BLaER1 treated with 17β-estradiol and CSF1 and Interleukin-3, amounts not matched to agents 10 nM and 100 nM (cell line): ENCODE data around the gene SH3BP5.

Source experiments
- H3K27ac ChIP-seq, 11 experiments: shearing (Covaris generic); formaldehyde crosslinking; 2 replicates each; pipeline ENCODE4 v1.8.1; 2022
- H3K27me3 ChIP-seq, 11 experiments: shearing (Covaris generic); formaldehyde crosslinking; 2 replicates each; pipeline ENCODE4 v1.8.1; 2022
- H3K36me3 ChIP-seq, 11 experiments: shearing (Covaris generic); formaldehyde crosslinking; 2 replicates each; pipeline ENCODE4 v1.8.1; 2022
- H3K4me1 ChIP-seq, 10 experiments: shearing (Covaris generic); formaldehyde crosslinking; 2 replicates each; pipeline ENCODE4 v1.8.1; 2022
- H3K4me2 ChIP-seq, 11 experiments: shearing (Covaris generic); formaldehyde crosslinking; 2 replicates each; pipeline ENCODE4 v1.8.1; 2022
- H3K4me3 ChIP-seq, 10 experiments: shearing (Covaris generic); formaldehyde crosslinking; 2 replicates each; pipeline ENCODE4 v1.8.1; 2022
- H3K9ac ChIP-seq, 11 experiments: shearing (Covaris generic); formaldehyde crosslinking; 2 replicates each; pipeline ENCODE4 v1.8.1; 2022
- H3K9me3 ChIP-seq, 11 experiments: shearing (Covaris generic); formaldehyde crosslinking; replicated peaks in 1 of 11; 2 replicates each; pipeline ENCODE4 v1.8.1; 2022
- H4K20me1 ChIP-seq, 11 experiments: shearing (Covaris generic); formaldehyde crosslinking; 2 replicates each; pipeline ENCODE4 v1.8.1; 2022
- Cebpa-rat ChIP-seq, 11 experiments: shearing (Covaris generic); IDR thresholded peaks; 2 replicates each; pipeline ENCODE4 v1.8.1; 2022

SH3BP5 gene

GRCh38 chr3:15276028-15276724 is 56.2 kb downstream of the SH3BP5 start:
- peak overlapping the region in 7 of 11 experiments; percentile 4 to 94 (median 88); a peak in 11 of 22 replicates for H3K4me2 ChIP-seq
- peaks cover 15 to 87% (median 46%) of the 10 kb centered on the region in 10 experiments for H3K4me1 ChIP-seq
- H3K27ac ChIP-seq = no peak overlapping the region
- no peaks in the 10 kb centered on the region for H4K20me1 ChIP-seq
- H3K9me3 ChIP-seq = peaks cover 0 to 11% (median 0%) of the 10 kb centered on the region in 11 experiments; a peak in 3 of 22 replicates
- H3K9ac ChIP-seq = no peak overlapping the region
- peaks cover 0 to 51% (median 38%) of the 10 kb centered on the region in 11 experiments; a peak in 17 of 22 replicates for H3K27me3 ChIP-seq
- peaks cover 0 to 3% (median 0%) of the 10 kb centered on the region in 11 experiments; a peak in 1 of 22 replicates for H3K36me3 ChIP-seq
- H3K4me3 ChIP-seq = no peak overlapping the region
- TF ChIP-seq Cebpa-rat (IDR thresholded peaks at IDR 0.05) = no peak

GRCh38 chr3:15273227-15273626 is 59.2 kb downstream of the SH3BP5 start:
- Histone ChIP-seq H3K4me1 (peaks cover 28 to 97% (median 70%) of the 10 kb centered on the region in 10 experiments), H3K9me3 (peaks cover 0 to 12% (median 0%) of the 10 kb centered on the region in 11 experiments; a peak in 4 of 22 replicates), H4K20me1 (no peaks in the 10 kb centered on the region), H3K4me3 (0 out of 20 replicates have a peak overlapping the region, but pooled peaks of 1 of the 10 experiments have one; percentile 12), H3K36me3 (peaks cover 0 to 15% (median 0%) of the 10 kb centered on the region in 11 experiments; a peak in 3 of 22 replicates), H3K9ac (peak overlapping the region in 3 of 11 experiments; percentile 66 to 80 (median 74); a peak in 3 of 22 replicates), H3K4me2 (peak overlapping the region; percentile 81 to 95 (median 88); a peak in 19 of 22 replicates), H3K27me3 (peaks cover 0 to 75% (median 60%) of the 10 kb centered on the region in 11 experiments; a peak in 17 of 22 replicates), H3K27ac (peak overlapping the region in 8 of 11 experiments; percentile 72 to 92 (median 82); a peak in 15 of 22 replicates)
- TF ChIP-seq Cebpa-rat (IDR thresholded peaks at IDR 0.05) = no peak

- peaks cover 0 to 15% (median 0%) of the 10 kb centered on the region in 11 experiments; a peak in 3 of 22 replicates for H3K36me3 ChIP-seq
- H4K20me1 ChIP-seq = peaks cover 0 to under 1% (median 0%) of the 10 kb centered on the region in 11 experiments; a peak in 1 of 22 replicates
- H3K4me2 ChIP-seq = peak overlapping the region; percentile 81 to 95 (median 88)
- peak in 1 of 11 experiments; percentile 47; a peak in 1 of 22 replicates for TF ChIP-seq Cebpa-rat (IDR thresholded peaks at IDR 0.05)
- H3K27ac ChIP-seq = peak overlapping the region; percentile 60 to 92 (median 77); a peak in 21 of 22 replicates
- H3K9ac ChIP-seq = peak overlapping the region; percentile 41 to 80 (median 66); a peak in 19 of 22 replicates
- H3K4me3 ChIP-seq = peak overlapping the region in 8 of 10 experiments; percentile 7 to 60 (median 16); a peak in 12 of 20 replicates
- H3K9me3 ChIP-seq = peaks cover 0 to 12% (median 0%) of the 10 kb centered on the region in 11 experiments; a peak in 4 of 22 replicates
- H3K27me3 ChIP-seq = peaks cover 0 to 74% (median 57%) of the 10 kb centered on the region in 11 experiments; a peak in 17 of 22 replicates
- H3K4me1 ChIP-seq = peaks cover 28 to 100% (median 72%) of the 10 kb centered on the region in 10 experiments
Measured at GRCh38 chr3:15272426-15273196, 59.8 kb downstream of the SH3BP5 start.

- H3K4me1 ChIP-seq = peaks cover 28 to 100% (median 72%) of the 10 kb centered on the region in 10 experiments
- peak overlapping the region; percentile 81 to 95 (median 88) for H3K4me2 ChIP-seq
- TF ChIP-seq Cebpa-rat (IDR thresholded peaks at IDR 0.05) = peak in 5 of 11 experiments; percentile 26 to 69 (median 34); a peak in 4 of 22 replicates
- H3K27ac ChIP-seq = peak overlapping the region; percentile 60 to 92 (median 77); a peak in 21 of 22 replicates
- peak overlapping the region in 8 of 10 experiments; percentile 7 to 60 (median 16); a peak in 12 of 20 replicates for H3K4me3 ChIP-seq
- peaks cover 0 to 5% (median 0%) of the 10 kb centered on the region in 11 experiments; a peak in 1 of 22 replicates for H4K20me1 ChIP-seq
- peaks cover 0 to 12% (median 0%) of the 10 kb centered on the region in 11 experiments; a peak in 4 of 22 replicates for H3K9me3 ChIP-seq
- H3K36me3 ChIP-seq = peaks cover 0 to 15% (median 0%) of the 10 kb centered on the region in 11 experiments; a peak in 4 of 22 replicates
- H3K27me3 ChIP-seq = peaks cover 0 to 74% (median 53%) of the 10 kb centered on the region in 11 experiments; a peak in 17 of 22 replicates
- peak overlapping the region; percentile 41 to 80 (median 66); a peak in 19 of 22 replicates for H3K9ac ChIP-seq
Measured at GRCh38 chr3:15271785-15272381, 60.5 kb downstream of the SH3BP5 start.

GRCh38 chr3:15271030-15271429 is 61.4 kb downstream of the SH3BP5 start:
- peak overlapping the region in 8 of 11 experiments; percentile 39 to 92 (median 82); a peak in 16 of 22 replicates for H3K27ac ChIP-seq

GRCh38 chr3:15269091-15269989 is 63.0 kb downstream of the SH3BP5 start:
- no peak for TF ChIP-seq Cebpa-rat (IDR thresholded peaks at IDR 0.05)
- Histone ChIP-seq H3K27ac (peak overlapping the region in 10 of 11 experiments; percentile 30 to 75 (median 54); a peak in 20 of 22 replicates), H3K4me1 (peaks cover 28 to 94% (median 77%) of the 10 kb centered on the region in 10 experiments), H3K9me3 (peaks cover 0 to 5% (median 0%) of the 10 kb centered on the region in 11 experiments; a peak in 2 of 22 replicates), H3K4me3 (peak overlapping the region in 2 of 10 experiments; percentile 7 to 23; a peak in 3 of 20 replicates), H3K4me2 (peak overlapping the region; percentile 3 to 95 (median 88); a peak in 20 of 22 replicates), H3K9ac (peak overlapping the region in 5 of 11 experiments; percentile 11 to 41 (median 26); a peak in 8 of 22 replicates), H4K20me1 (peaks cover 0 to 12% (median 0%) of the 10 kb centered on the region in 11 experiments; a peak in 5 of 22 replicates), H3K36me3 (peaks cover 0 to 23% (median 0%) of the 10 kb centered on the region in 11 experiments; a peak in 6 of 22 replicates), H3K27me3 (peaks cover 0 to 56% (median 41%) of the 10 kb centered on the region in 11 experiments; a peak in 17 of 22 replicates)

More at GRCh38 chr3:15271030-15271429, 61.4 kb downstream of the SH3BP5 start:
- peak overlapping the region; percentile 81 to 95 (median 88) for H3K4me2 ChIP-seq
- H4K20me1 ChIP-seq = peaks cover 0 to 9% (median 0%) of the 10 kb centered on the region in 11 experiments; a peak in 5 of 22 replicates
- H3K27me3 ChIP-seq = peaks cover 0 to 70% (median 51%) of the 10 kb centered on the region in 11 experiments; a peak in 17 of 22 replicates
- peaks cover 28 to 98% (median 76%) of the 10 kb centered on the region in 10 experiments for H3K4me1 ChIP-seq
- H3K4me3 ChIP-seq = peak overlapping the region in 2 of 10 experiments; percentile 7 to 60; a peak in 2 of 20 replicates
- peak overlapping the region in 4 of 11 experiments; percentile 33 to 80 (median 60); a peak in 7 of 22 replicates for H3K9ac ChIP-seq
- peaks cover 0 to 12% (median 0%) of the 10 kb centered on the region in 11 experiments; a peak in 4 of 22 replicates for H3K9me3 ChIP-seq
- no peak for TF ChIP-seq Cebpa-rat (IDR thresholded peaks at IDR 0.05)
- peaks cover 0 to 22% (median 0%) of the 10 kb centered on the region in 11 experiments; a peak in 6 of 22 replicates for H3K36me3 ChIP-seq
